ENCODE measurements around the gene RANGAP1.

RANGAP1 gene

GRCh38 chr22:41274856-41275255 lies 11.1 kb downstream of the RANGAP1 start:
- TF ChIP-seq CTCF (IDR thresholded peaks at IDR 0.05) = no peak
- H3K4me3 ChIP-seq (ENCODE audit: low read depth, low read length) = no peak overlapping the region
- H3K79me2 ChIP-seq = no peaks in the 10 kb centered on the region
- no peak overlapping the region for H3K4me2 ChIP-seq (ENCODE audit: low read length)
- H3K27ac ChIP-seq = no peak overlapping the region
- H3K27me3 ChIP-seq (ENCODE audit: control insufficient read depth, insufficient read depth, low read length) = no peaks in the 10 kb centered on the region
- H3K4me1 ChIP-seq = no peaks in the 10 kb centered on the region
- H3K9ac ChIP-seq = no peak overlapping the region
- no peak overlapping the region for H2AFZ ChIP-seq
- no peaks in the 10 kb centered on the region for H3K9me3 ChIP-seq (ENCODE audit: control insufficient read depth, low read length)
- H3K36me3 ChIP-seq (ENCODE audit: control insufficient read depth, insufficient read depth, low read length) = no peaks in the 10 kb centered on the region

GRCh38 chr22:41273128-41273527 lies 12.9 kb downstream of the RANGAP1 start:
- Histone ChIP-seq H3K27me3 (ENCODE audit: control insufficient read depth, insufficient read depth, low read length) (no peaks in the 10 kb centered on the region), H3K4me1 (no peaks in the 10 kb centered on the region), H3K36me3 (ENCODE audit: control insufficient read depth, insufficient read depth, low read length) (no peaks in the 10 kb centered on the region), H3K27ac (no peak overlapping the region), H3K79me2 (no peaks in the 10 kb centered on the region), H2AFZ (no peak overlapping the region), H3K4me3 (ENCODE audit: low read depth, low read length) (no peak overlapping the region), H3K4me2 (ENCODE audit: low read length) (no peak overlapping the region), H3K9me3 (ENCODE audit: control insufficient read depth, low read length) (no peaks in the 10 kb centered on the region), H3K9ac (no peak overlapping the region)
- TF ChIP-seq CTCF (IDR thresholded peaks at IDR 0.05) = no peak

GRCh38 chr22:41271787-41272186 lies 14.2 kb downstream of the RANGAP1 start:
- Histone ChIP-seq H3K9ac (no peak overlapping the region), H3K27ac (no peak overlapping the region), H3K4me2 (ENCODE audit: low read length) (no peak overlapping the region), H3K36me3 (ENCODE audit: control insufficient read depth, insufficient read depth, low read length) (no peaks in the 10 kb centered on the region), H3K4me1 (no peaks in the 10 kb centered on the region), H3K9me3 (ENCODE audit: control insufficient read depth, low read length) (no peaks in the 10 kb centered on the region), H3K27me3 (ENCODE audit: control insufficient read depth, insufficient read depth, low read length) (no peaks in the 10 kb centered on the region), H2AFZ (no peak overlapping the region), H3K4me3 (ENCODE audit: low read depth, low read length) (no peak overlapping the region), H3K79me2 (no peaks in the 10 kb centered on the region)
- TF ChIP-seq CTCF (IDR thresholded peaks at IDR 0.05) = no peak

GRCh38 chr22:41267958-41268357 lies 18.0 kb downstream of the RANGAP1 start:
- Histone ChIP-seq H3K27me3 (ENCODE audit: control insufficient read depth, insufficient read depth, low read length) (no peaks in the 10 kb centered on the region), H2AFZ (no peak overlapping the region), H3K36me3 (ENCODE audit: control insufficient read depth, insufficient read depth, low read length) (no peaks in the 10 kb centered on the region), H3K9me3 (ENCODE audit: control insufficient read depth, low read length) (no peaks in the 10 kb centered on the region), H3K79me2 (no peaks in the 10 kb centered on the region), H3K9ac (no peak overlapping the region), H3K27ac (no peak overlapping the region), H3K4me1 (no peaks in the 10 kb centered on the region), H3K4me2 (ENCODE audit: low read length) (no peak overlapping the region), H3K4me3 (ENCODE audit: low read depth, low read length) (no peak overlapping the region)
- no peak for TF ChIP-seq CTCF (IDR thresholded peaks at IDR 0.05)

- Histone ChIP-seq H3K27ac (no peak overlapping the region), H3K9ac (no peak overlapping the region), H3K79me2 (no peaks in the 10 kb centered on the region), H3K4me3 (ENCODE audit: low read depth, low read length) (no peak overlapping the region), H2AFZ (no peak overlapping the region), H3K9me3 (ENCODE audit: control insufficient read depth, low read length) (no peaks in the 10 kb centered on the region), H3K27me3 (ENCODE audit: control insufficient read depth, insufficient read depth, low read length) (no peaks in the 10 kb centered on the region), H3K4me1 (no peaks in the 10 kb centered on the region), H3K36me3 (ENCODE audit: control insufficient read depth, insufficient read depth, low read length) (no peaks in the 10 kb centered on the region), H3K4me2 (ENCODE audit: low read length) (no peak overlapping the region)
- no peak for TF ChIP-seq CTCF (IDR thresholded peaks at IDR 0.05)
Measured at GRCh38 chr22:41264408-41264941, 21.5 kb downstream of the RANGAP1 start.
